Measurements from ENCODE around the gene ACTR10.
A peak's percentile ranks its signal among the peaks of the same experiment; 100 is the strongest.
"Not testable (repeated sequence)": the region's sequence is repeated elsewhere in the genome, so short reads cannot be mapped to it uniquely, and the experiment has no call there.

The ACTR10 gene

DNA sequence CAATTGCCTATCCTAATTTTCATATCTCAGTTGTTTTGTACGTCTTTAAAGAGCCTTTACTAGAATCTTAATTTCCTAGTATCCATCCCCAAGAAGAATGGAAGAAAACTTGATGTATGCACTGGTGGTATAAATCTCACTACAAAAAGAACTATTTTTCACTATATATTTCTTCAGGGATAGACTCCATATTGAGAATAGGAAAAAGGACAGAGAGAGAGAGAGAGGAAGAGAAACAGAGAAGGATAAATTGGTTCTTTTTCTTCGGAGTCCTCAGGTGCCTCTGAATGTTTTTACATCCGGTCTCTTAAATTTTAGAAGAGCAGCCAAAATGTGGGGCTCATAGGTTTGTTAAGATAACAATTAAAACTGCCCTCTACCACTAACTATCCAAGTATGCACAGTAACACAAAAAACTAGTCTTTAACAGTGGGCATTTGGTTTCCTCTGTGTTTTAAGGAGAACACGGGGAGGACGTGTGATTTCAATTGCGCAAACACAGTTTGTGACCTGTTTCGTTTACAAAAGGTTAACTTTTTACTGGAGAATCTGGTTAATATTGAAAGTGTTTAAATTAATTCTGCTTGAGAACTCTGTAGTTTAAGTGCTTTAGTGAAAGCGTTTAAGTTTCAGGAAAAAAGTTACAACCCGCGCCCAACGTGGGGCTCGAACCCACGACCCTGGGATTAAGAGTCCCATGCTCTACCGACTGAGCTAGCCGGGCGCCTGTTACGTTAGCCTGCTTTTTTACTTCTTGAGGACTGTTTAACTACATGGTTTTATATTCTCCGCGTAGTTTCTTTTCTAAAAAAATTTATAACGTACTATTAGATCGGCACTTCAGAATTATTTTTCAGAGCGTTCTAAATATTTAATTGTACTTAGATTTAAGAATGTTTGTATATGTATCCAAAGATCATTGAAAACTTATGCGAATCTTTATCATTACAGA, 39.6 kb downstream of the ACTR10 start:
- TF ChIP-seq, protein P1, sequence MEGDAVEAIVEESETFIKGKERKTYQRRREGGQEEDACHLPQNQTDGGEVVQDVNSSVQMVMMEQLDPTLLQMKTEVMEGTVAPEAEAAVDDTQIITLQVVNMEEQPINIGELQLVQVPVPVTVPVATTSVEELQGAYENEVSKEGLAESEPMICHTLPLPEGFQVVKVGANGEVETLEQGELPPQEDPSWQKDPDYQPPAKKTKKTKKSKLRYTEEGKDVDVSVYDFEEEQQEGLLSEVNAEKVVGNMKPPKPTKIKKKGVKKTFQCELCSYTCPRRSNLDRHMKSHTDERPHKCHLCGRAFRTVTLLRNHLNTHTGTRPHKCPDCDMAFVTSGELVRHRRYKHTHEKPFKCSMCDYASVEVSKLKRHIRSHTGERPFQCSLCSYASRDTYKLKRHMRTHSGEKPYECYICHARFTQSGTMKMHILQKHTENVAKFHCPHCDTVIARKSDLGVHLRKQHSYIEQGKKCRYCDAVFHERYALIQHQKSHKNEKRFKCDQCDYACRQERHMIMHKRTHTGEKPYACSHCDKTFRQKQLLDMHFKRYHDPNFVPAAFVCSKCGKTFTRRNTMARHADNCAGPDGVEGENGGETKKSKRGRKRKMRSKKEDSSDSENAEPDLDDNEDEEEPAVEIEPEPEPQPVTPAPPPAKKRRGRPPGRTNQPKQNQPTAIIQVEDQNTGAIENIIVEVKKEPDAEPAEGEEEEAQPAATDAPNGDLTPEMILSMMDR (IDR thresholded peaks at IDR 0.05; ENCODE audit: borderline replicate concordance, control extremely low read depth, extremely low read depth, insufficient read depth, missing control alignments), result no peak
- DNase-seq (ENCODE audit: low spot score), result peak; percentile 32
- in situ Hi-C loops (cut with MboI; ENCODE audit: low sequenced_read_pairs, unreplicated experiment), result no loop called here

- no peak for DNase-seq (ENCODE audit: low spot score)
- in situ Hi-C loops (cut with MboI; ENCODE audit: low sequenced_read_pairs, unreplicated experiment), result no loop called here
These were observed 44.0 kb downstream of the ACTR10 start for GRCh38 chr14:58243790-58244555.

GRCh38 chr14:58244556-58245387, 44.8 kb downstream of the ACTR10 start, which contains the start of gene PSMA3:
TSS of gene PSMA3 (plus strand) at chr14:58244843. CDS start at chr14:58244921, 78 bp downstream.
- DNase-seq (ENCODE audit: low spot score), result peak; percentile 93
- in situ Hi-C loops (cut with MboI; ENCODE audit: low sequenced_read_pairs, unreplicated experiment), result no loop called here
- TF ChIP-seq, protein P1 (IDR thresholded peaks at IDR 0.05; ENCODE audit: borderline replicate concordance, control extremely low read depth, extremely low read depth, insufficient read depth, missing control alignments), result no peak

More at GRCh38 chr14:58243790-58244555, 44.0 kb downstream of the ACTR10 start:
- TF ChIP-seq, protein P1 (IDR thresholded peaks at IDR 0.05; ENCODE audit: borderline replicate concordance, control extremely low read depth, extremely low read depth, insufficient read depth, missing control alignments), result no peak

DNA sequence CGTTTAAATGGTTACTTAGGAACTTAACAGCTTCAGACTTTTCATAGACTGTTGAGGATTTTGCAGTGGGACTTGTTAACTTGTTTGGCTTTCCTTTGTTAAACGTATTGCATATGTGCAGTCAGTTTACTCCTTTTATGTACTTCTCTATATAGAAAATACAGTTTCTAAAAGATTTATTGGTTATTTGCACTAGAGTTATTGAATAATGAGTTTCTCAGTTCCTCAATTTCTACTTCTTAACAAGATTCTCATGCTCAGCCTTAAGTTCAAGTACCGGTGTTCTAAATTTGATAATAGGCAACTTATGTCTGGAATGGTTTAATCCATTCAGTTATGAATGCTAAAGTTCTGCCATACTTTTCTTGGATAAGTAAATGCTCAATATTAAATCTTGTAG, 45.6 kb downstream of the ACTR10 start:
- in situ Hi-C loops (cut with MboI; ENCODE audit: low sequenced_read_pairs, unreplicated experiment), result no loop called here
- DNase-seq (ENCODE audit: low spot score), result no peak
- TF ChIP-seq, protein P1 (IDR thresholded peaks at IDR 0.05; ENCODE audit: borderline replicate concordance, control extremely low read depth, extremely low read depth, insufficient read depth, missing control alignments), result no peak

DNA sequence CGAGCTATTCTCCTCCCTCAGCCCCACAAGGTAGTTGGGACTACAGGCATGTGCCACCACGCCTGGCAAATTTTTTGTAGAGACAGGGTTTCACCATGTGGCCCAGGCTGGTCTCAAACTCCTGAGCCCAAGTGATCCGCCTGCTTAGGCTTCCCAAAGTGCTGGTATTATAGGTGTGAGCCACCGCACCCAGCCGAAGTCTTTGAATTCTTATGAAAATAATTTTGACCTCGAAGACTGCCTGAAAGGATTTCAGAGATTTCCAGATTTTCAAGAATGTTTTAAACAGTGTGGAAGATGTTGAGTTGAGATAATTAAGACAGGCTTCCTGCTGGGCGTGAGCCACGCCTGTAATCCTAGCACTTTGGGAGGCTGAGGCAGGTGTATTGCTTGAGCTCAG, 49.7 kb downstream of the ACTR10 start:
- TF ChIP-seq, protein P1 (IDR thresholded peaks at IDR 0.05; ENCODE audit: borderline replicate concordance, control extremely low read depth, extremely low read depth, insufficient read depth, missing control alignments), result no peak
- DNase-seq (ENCODE audit: low spot score), result no peak
- in situ Hi-C loops (cut with MboI; ENCODE audit: low sequenced_read_pairs, unreplicated experiment), result no loop called here

DNA sequence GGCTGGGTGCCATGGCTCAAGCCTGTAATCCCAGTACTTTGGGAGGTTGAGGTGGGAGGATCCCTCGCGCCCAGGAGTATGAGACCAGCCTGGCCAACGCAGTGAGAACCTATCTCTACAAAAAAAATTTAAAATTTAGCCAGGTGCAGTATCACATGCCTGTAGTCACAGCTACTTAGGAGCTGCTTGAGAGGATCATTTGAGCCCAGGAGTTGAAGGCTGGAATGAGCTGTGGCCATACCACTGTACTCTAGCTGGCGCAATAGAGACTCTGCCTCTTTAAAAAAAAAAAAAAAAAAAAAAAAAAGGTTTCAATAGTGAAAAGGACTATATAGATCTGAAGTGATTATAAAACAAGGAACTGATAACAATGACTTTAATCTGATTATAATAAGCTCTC, 58.2 kb downstream of the ACTR10 start:
- DNase-seq (ENCODE audit: low spot score), result no peak
- TF ChIP-seq, protein P1 (IDR thresholded peaks at IDR 0.05; ENCODE audit: borderline replicate concordance, control extremely low read depth, extremely low read depth, insufficient read depth, missing control alignments), result no peak

DNA sequence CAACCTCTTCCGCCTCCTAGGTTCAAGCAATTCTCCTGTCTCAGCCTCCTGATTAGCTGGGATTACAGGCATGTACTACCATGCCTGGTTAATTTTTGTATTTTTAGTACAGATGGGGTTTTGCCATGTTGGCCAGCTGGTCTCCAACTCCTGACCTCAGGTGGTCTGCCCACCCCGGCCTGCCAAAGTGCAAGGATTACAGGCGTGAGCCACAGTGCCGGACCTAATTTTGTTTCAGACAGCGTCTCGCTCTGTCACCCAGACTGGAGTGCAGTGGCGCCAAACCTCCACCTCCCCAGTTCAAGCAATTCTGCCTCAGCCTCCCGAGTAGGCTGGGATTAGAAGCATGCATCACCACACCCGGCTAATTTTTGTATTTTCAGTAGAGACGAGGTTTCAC, 62.1 kb downstream of the ACTR10 start:
- in situ Hi-C loops (cut with MboI; ENCODE audit: low sequenced_read_pairs, unreplicated experiment); DNase-seq (ENCODE audit: low spot score): not testable (repeated sequence)

More for the DNA sequence above, 58.2 kb downstream of the ACTR10 start:
- in situ Hi-C loops (cut with MboI; ENCODE audit: low sequenced_read_pairs, unreplicated experiment), result no loop called here

Measured in GM13976 (cell line).